ENCODE results near the gene DDIT4L.

GRCh38 chr4:100170986-100171385 is 19.3 kb downstream of the DDIT4L start:
- TF ChIP-seq CTCF (IDR thresholded peaks at IDR 0.05; ENCODE audit: low read depth, low read length, missing input control) (no peak), REST (IDR thresholded peaks at IDR 0.05) (no peak), GABPA (IDR thresholded peaks at IDR 0.05 in 1 of 2, conservative IDR thresholded peaks at IDR 0.05 in 1 of 2) (no peak), JUND (IDR thresholded peaks at IDR 0.05) (no peak), YY1 (IDR thresholded peaks at IDR 0.05) (no peak), TAF1 (conservative IDR thresholded peaks at IDR 0.05) (no peak), SP1 (IDR thresholded peaks at IDR 0.05) (no peak), EGR1 (IDR thresholded peaks at IDR 0.05; ENCODE audit: low read depth in 2 of 2) (no peak), RXRA (IDR thresholded peaks at IDR 0.05) (no peak), MAX (IDR thresholded peaks at IDR 0.05) (no peak), RAD21 (IDR thresholded peaks at IDR 0.05) (no peak), ZBTB33 (IDR thresholded peaks at IDR 0.05) (no peak), HNF4A (conservative IDR thresholded peaks at IDR 0.05) (no peak), ATF3 (IDR thresholded peaks at IDR 0.05) (no peak)

All from liver (tissue), 3 donors.